Activated T-cell treated with anti-CD3 and anti-CD28 coated beads, Interleukin-2, amount 50 U/mL, for 4 hours (primary cell): ENCODE data around the gene IGFLR1. TPM values are rescaled to one million over a fixed set of nuclear protein-coding genes. Genes with fewer than 3 reads are reported as not detected.

Source experiments
- ATAC-seq, 2 donors: fragments of 200-7000 bp; cut with Tn5 transposase; one replicate each; pipeline ENCODE4 v1.10.0; 2021
- DNase-seq: peaks from one replicate; pipeline ENCODE4 v3.0.0-alpha.2; 2020
- H3K27me3 Mint-ChIP-seq: one replicate; pipeline ENCODE4 v1.8.0; 2021; ENCODE audit warnings: low read depth, mixed read lengths
- H3K36me3 Mint-ChIP-seq: one replicate; pipeline ENCODE4 v1.8.0; 2022; ENCODE audit warnings: mixed read lengths; ENCODE audit not compliant: insufficient read depth
- H3K4me1 Mint-ChIP-seq: one replicate; pipeline ENCODE4 v1.8.0; 2021; ENCODE audit warnings: low read depth, mixed read lengths
- H3K4me3 Mint-ChIP-seq: one replicate; pipeline ENCODE4 v1.8.0; 2021; ENCODE audit warnings: mild to moderate bottlenecking, moderate library complexity, mixed read lengths
- H3K9me3 Mint-ChIP-seq: one replicate; pipeline ENCODE4 v1.8.0; 2021; ENCODE audit warnings: mixed read lengths
- total RNA-seq, 3 donors: library from RNA; stranded (reverse); gene quantifications; one replicate each; pipeline ENCODE4 v1.2.1, GENCODE V29; 2021

The IGFLR1 gene
- total RNA-seq, 3 donors from 2014 or later: 24.0 to 32.7 (median 29.8) TPM

- no peak for ATAC-seq
- Mint-ChIP-seq H3K9me3 (no peaks in the 10 kb centered on the region), H3K27me3 (no peaks in the 10 kb centered on the region), H3K36me3 (peaks cover 31% of the 10 kb centered on the region), H3K4me1 (peaks cover 25% of the 10 kb centered on the region), H3K4me3 (peak overlapping the region; percentile 2)
- DNase-seq: no peak
Measured at GRCh38 chr19:35720163-35720524, 22.1 kb downstream of the IGFLR1 start.

GRCh38 chr19:35719402-35720162 is 22.7 kb downstream of the IGFLR1 start:
- peak overlapping the region; percentile 90 for H3K4me3 Mint-ChIP-seq
- no peaks in the 10 kb centered on the region for H3K27me3 Mint-ChIP-seq
- peaks cover 30% of the 10 kb centered on the region for H3K4me1 Mint-ChIP-seq
- DNase-seq (no peak), ATAC-seq (no peak)
- no peaks in the 10 kb centered on the region for H3K9me3 Mint-ChIP-seq
- H3K36me3 Mint-ChIP-seq: peaks cover 27% of the 10 kb centered on the region

GRCh38 chr19:35718345-35719041 is 23.8 kb downstream of the IGFLR1 start:
- DNase-seq (peak; percentile 50), ATAC-seq (peak; percentile 0 to 2)
- H3K27me3 Mint-ChIP-seq: no peaks in the 10 kb centered on the region
- peak overlapping the region; percentile 90 for H3K4me3 Mint-ChIP-seq
- H3K4me1 Mint-ChIP-seq: peaks cover 41% of the 10 kb centered on the region
- peaks cover 25% of the 10 kb centered on the region for H3K36me3 Mint-ChIP-seq
- no peaks in the 10 kb centered on the region for H3K9me3 Mint-ChIP-seq

GRCh38 chr19:35717665-35718344 is 24.4 kb downstream of the IGFLR1 start, which contains the start of gene KMT2B:
Gene KMT2B, plus strand, starts transcription at chr19:35718003. Its CDS starts 16 bp downstream, at chr19:35718019.
- peaks cover 20% of the 10 kb centered on the region for H3K36me3 Mint-ChIP-seq

GRCh38 chr19:35716801-35717664 is 25.2 kb downstream of the IGFLR1 start:
- peak; percentile 95 for DNase-seq
- peak; percentile 76 to 79 for ATAC-seq
- Mint-ChIP-seq H3K4me3 (peak overlapping the region; percentile 91), H3K27me3 (no peaks in the 10 kb centered on the region), H3K9me3 (no peaks in the 10 kb centered on the region), H3K4me1 (peaks cover 53% of the 10 kb centered on the region), H3K36me3 (peaks cover 14% of the 10 kb centered on the region)

More at GRCh38 chr19:35717665-35718344, 24.4 kb downstream of the IGFLR1 start, which contains the start of gene KMT2B:
- DNase-seq (no peak), ATAC-seq (peak; percentile 1 to 41)
- Mint-ChIP-seq H3K9me3 (no peaks in the 10 kb centered on the region), H3K27me3 (no peaks in the 10 kb centered on the region), H3K4me3 (peak within 1 kb of the TSS; percentile 91), H3K4me1 (peaks cover 45% of the 10 kb centered on the region)

GRCh38 chr19:35715981-35716800 is 26.1 kb downstream of the IGFLR1 start:
- Mint-ChIP-seq H3K27me3 (no peaks in the 10 kb centered on the region), H3K4me1 (peaks cover 56% of the 10 kb centered on the region), H3K4me3 (peak overlapping the region; percentile 91), H3K9me3 (no peaks in the 10 kb centered on the region), H3K36me3 (peaks cover 14% of the 10 kb centered on the region)
- DNase-seq (no peak), ATAC-seq (no peak)

- peak overlapping the region; percentile 91 for H3K4me3 Mint-ChIP-seq
- DNase-seq: no peak
- ATAC-seq: no peak
Measured at GRCh38 chr19:35715355-35715809, 26.9 kb downstream of the IGFLR1 start.

GRCh38 chr19:35714601-35715354 is 27.5 kb downstream of the IGFLR1 start:
- peak overlapping the region; percentile 91 for H3K4me3 Mint-ChIP-seq
- H3K4me1 Mint-ChIP-seq: peaks cover 64% of the 10 kb centered on the region
- H3K27me3 Mint-ChIP-seq: no peaks in the 10 kb centered on the region
- ATAC-seq (no peak), DNase-seq (no peak)
- H3K9me3 Mint-ChIP-seq: no peaks in the 10 kb centered on the region
- peaks cover 11% of the 10 kb centered on the region for H3K36me3 Mint-ChIP-seq

More at GRCh38 chr19:35715355-35715809, 26.9 kb downstream of the IGFLR1 start:
- Mint-ChIP-seq H3K4me1 (peaks cover 63% of the 10 kb centered on the region), H3K36me3 (peaks cover 14% of the 10 kb centered on the region), H3K27me3 (no peaks in the 10 kb centered on the region), H3K9me3 (no peaks in the 10 kb centered on the region)

- DNase-seq: no peak
- Mint-ChIP-seq H3K9me3 (no peaks in the 10 kb centered on the region), H3K4me1 (peaks cover 60% of the 10 kb centered on the region), H3K36me3 (peaks cover 10% of the 10 kb centered on the region), H3K27me3 (no peaks in the 10 kb centered on the region), H3K4me3 (peak overlapping the region; percentile 91)
- ATAC-seq: no peak
Measured at GRCh38 chr19:35713904-35714495, 28.3 kb downstream of the IGFLR1 start.

GRCh38 chr19:35713506-35713850 is 28.8 kb downstream of the IGFLR1 start:
- H3K4me1 Mint-ChIP-seq: peaks cover 60% of the 10 kb centered on the region
- peaks cover 10% of the 10 kb centered on the region for H3K36me3 Mint-ChIP-seq
- ATAC-seq: no peak
- H3K27me3 Mint-ChIP-seq: no peaks in the 10 kb centered on the region
- no peaks in the 10 kb centered on the region for H3K9me3 Mint-ChIP-seq
- H3K4me3 Mint-ChIP-seq: peak overlapping the region; percentile 91
- DNase-seq: no peak

GRCh38 chr19:35712567-35713505 is 29.4 kb downstream of the IGFLR1 start:
- Mint-ChIP-seq H3K36me3 (peaks cover 10% of the 10 kb centered on the region), H3K4me1 (peaks cover 60% of the 10 kb centered on the region), H3K4me3 (peak overlapping the region; percentile 91), H3K9me3 (no peaks in the 10 kb centered on the region), H3K27me3 (no peaks in the 10 kb centered on the region)
- ATAC-seq (peak; percentile 31 to 33), DNase-seq (peak; percentile 45)
